HG02884 (cell line): ENCODE measurements around the gene RBM42.
"Not testable (repeated sequence)": the region's sequence is repeated elsewhere in the genome, so short reads cannot be mapped to it uniquely, and the experiment has no call there.

Source experiments
- ATAC-seq: cut with Tn5 transposase; IDR thresholded peaks from one replicate; pipeline ENCODE4 v1.9.1; 2021; ENCODE audit warnings: mild to moderate bottlenecking, moderate library complexity; ENCODE audit not compliant: unreplicated experiment

RBM42 gene

DNA sequence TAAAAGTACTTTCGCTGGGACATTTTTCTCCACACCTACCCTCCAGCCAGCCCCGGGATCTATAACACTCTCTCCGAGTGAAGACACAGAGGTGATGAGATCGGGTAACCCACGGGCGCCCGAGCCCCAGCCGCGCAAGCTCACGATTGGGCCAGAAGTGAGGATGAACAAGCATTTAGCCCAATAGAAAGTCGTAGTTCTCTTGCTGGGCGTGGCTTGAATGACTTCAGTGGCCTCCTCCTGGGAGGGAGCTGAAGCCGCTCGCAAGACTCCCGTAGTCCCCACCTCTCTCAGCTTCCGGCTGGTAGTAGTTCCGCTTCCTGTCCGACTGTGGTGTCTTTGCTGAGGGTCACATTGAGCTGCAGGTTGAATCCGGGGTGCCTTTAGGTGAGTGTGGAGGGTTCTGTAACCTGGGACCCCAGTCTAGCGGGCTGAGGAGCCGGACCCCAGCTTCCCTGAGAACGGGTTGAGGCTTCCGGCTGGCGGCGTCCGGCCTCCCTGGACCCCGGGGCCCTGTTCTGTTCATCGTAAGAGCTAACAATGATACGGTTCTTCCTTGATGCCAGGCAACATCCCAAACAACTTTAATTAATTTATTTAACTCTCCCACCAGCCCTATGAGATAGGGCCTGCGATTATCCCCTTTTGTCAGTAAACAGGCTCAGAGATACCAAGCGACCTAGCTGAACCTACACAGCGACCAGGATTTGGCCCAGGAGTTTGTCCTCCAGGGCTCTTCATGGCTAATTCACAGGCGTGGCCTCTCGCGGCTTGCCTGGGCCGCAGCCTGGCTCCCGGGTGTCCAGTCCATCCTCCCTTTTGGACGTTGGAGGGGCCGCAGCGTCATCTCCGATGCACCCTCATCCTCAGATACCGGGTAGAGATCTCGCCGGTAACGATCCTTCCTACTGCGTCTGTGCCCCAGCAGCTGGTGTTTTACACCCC, 19.5 kb downstream of the RBM42 start, which contains the start of gene COX6B1:
Gene COX6B1 (plus strand): TSS at position 307 of the 945 bp plus-strand sequence. CDS start 2,921 bp downstream, outside the sequence.
- peak; percentile 50 for ATAC-seq

DNA sequence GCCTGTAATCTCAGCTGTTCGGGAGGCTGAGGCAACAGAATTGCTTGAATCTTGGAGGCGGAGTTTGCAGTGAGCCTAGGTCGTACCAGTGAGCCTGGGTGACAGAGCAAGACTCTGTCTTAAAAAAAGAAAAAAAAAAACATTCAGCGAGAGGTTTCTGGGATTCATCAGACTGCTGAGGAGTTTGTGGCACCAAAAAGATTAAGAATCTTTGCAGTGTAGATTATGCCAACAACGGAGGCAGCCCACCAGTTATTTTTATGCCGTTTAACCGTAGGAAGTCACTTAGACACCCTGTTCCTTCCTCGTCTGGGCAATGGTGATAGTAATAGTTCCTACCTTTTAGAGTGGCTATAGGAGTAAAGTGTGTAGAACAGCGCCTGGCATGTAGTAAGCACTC, 21.7 kb downstream of the RBM42 start:
- ATAC-seq: no peak

DNA sequence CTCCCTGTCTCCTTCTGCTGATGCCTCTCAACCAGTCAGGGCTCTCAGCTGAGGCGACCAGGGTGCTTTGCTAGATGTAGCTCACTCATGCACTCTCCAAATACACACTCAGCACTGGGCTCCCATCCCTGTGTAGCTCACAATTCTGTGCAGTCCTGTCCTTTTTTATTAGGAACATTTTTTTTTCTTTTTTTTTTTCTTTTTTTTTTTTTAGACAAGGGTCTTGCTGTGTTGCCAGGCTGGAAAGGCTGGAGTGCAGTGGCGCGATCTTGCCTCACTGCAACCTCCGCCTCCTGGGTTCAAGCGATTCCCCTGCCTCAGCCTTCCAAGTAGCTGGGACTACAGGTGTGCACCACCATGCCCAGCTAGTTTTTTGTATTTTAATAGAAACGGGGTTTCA, 26.0 kb downstream of the RBM42 start:
- ATAC-seq: not testable (repeated sequence)

DNA sequence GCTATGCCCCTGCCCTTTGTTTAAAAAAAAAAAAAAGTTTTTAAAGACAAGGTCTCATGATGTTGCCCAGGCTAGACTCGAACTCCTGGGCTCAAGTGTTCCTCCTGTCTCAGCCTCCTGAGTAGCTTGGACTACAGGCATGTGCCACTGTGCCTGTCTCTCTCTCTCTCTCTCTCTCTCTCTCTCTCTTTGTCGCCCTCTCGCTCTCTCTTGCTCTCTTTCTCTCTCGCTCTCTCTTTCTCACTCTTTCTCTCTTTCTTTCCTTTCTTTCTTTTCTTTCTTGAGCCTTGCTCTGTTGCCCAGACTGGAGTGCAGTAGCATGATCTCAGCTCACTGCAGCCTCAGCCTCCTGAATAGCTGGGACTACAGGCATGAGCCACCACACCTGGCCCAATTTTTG, 26.8 kb downstream of the RBM42 start:
- no peak for ATAC-seq

DNA sequence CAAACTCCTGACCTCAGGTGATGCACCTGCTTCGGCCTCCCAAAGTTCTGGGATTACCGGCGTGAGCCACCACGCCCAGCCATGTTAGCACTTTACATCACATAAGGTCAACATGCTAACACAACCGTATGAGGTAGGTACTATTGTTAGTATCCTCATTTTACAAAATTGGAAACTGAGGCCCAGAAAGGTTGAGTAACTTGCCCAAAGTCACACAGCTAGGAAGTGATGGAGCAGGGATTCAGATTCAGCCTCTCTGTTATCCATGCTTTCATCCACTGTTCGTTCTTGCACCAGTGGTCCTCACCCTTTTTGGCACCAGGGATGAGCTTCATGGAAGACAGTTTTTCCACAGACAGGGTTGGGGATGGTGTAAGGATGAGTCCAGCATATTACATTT, 27.9 kb downstream of the RBM42 start:
- ATAC-seq: no peak

DNA sequence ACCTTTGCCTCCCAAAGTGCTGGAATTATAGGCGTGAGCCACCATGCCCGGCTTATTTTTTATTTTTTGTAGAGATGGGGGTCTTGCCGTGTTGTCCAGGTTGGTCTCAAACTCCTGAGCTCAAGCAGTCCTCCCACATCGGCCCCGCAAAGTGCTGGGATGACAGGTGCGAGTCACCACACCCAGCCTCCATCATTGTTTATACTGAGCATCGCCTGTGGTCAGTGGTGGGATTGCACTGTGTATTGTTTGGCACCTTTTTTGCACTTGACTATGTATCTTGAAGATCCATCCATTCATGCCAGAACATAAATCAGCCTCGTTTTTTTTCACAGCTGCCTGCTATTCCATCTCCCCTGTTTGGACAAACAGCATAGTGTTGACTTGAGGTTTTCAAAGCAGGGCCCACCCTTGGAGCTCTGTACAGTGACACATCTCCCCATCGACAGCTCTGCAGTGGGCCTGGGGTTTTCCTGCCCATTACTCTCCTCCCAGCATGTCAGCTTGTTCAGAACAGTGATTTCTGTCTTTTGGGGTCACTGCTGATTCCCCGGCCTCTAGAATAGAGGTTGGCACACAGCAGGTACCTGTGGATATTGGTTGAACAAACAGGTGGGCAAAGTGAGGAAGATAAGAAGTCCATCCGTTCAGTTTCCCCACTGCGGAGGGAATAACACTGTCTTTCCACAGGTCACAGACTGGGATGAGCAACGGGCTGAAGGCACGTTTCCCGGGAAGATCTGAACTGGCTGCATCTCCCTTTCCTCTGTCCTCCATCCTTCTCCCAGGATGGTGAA, 29.3 kb downstream of the RBM42 start:
- no peak for ATAC-seq

DNA sequence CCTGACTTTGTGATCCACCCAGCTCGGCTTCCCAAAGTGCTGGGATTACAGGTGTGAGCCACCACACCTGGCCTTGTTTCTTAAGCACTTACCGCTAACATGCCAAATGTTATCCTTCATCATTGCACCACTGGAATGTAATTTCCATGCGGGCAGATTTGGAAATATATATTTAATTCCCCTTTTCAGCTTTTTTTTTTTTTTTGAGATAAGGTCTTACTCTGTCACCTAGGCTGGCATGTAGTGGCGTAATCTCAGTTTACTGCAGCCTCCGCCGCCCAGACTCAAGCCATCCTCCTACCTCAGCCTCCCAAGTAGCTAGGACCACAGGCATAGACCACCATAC, 33.1 kb downstream of the RBM42 start:
- no peak for ATAC-seq

DNA sequence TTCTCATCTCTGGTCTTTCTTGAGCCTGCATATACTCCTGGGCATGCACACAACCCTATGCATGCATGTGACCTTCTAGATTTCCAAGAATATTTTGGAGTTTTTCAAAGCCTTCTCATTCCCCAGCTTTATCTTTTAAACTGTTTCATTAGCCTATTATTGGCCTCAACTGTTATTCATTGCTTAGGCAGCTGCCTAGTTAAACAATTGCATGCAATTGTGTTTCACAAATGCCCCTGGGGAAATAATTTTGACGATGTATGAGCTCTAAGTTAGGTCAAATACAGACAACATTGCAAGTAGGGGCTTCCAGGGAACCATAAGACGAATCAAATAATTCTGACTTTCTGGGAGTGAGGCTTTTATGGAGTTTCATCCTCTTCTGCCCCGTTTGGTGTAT, 35.1 kb downstream of the RBM42 start:
- no peak for ATAC-seq

DNA sequence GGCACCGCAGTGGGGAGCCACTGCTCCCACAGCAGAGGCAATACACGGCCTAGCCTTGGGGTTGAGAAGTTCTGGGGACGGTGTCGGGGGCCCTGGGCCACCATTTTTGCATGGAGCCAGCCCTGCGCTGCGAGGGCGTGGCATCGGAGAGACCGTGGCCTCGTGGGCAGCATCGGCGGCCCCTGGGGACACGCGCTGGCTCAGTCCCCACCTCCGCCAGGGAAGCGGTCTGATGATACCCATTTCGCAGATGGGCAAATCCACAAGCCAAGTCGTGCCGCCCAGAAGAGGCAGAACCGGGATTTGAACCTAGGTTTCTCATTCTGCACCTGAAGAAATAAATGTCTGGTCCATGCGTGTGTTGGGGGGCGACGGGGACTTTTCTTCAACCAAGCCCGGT, 36.3 kb downstream of the RBM42 start:
- no peak for ATAC-seq

DNA sequence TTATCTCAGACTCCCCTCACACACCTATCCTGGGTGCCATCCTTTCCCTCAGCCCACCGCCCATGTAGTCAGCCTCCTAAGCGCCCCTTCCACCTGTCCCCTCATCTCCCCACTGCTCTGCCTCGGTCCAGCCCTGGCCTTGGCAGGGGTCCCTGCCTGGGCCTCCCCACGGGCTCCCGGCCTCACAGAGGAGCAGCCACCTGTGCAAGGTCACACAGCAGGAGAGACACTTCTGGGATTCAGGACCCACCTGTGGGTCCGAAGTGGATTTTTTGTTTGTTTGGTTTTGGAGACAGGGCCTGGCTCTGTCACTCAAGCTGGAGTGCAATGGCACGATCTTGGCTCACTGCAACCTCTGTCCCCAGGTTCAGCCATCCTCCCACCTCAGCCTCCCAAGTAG, 36.8 kb downstream of the RBM42 start:
- no peak for ATAC-seq

DNA sequence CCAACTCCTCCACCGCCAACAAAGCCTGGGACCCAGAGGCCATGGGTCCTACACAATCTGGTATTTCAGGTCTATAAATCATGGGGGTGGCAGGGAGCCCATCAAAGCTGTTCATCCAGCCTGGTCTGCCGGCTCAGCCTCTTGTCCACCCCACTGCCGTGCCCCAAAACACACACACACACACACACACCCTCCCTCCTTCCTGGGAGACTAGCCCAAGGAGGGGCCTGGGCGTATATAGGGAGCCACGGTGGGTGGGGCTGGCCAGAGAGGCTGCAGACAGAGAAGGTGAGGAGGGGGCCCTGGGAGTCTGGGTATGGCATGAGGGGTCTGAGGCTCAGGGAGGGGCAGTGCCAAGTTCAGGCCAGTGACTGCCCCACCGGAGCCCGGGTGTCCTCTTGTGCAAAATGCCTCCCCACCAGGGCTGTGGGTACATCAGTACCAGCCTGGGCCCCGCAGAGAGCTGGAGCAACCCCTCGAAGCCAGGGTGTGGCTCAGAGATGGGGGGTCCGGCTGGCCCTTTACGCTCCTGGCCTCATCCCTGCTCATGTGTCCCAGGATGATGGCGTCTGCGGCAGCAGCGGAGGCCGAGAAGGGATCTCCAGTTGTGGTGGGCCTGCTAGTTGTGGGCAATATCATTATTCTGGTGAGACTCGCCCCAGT, 37.5 kb downstream of the RBM42 start, which contains the start of gene UPK1A:
Gene UPK1A (plus strand): TSS at position 267 of the 663 bp plus-strand sequence. CDS start 296 bp downstream, at position 563.
- ATAC-seq: no peak

DNA sequence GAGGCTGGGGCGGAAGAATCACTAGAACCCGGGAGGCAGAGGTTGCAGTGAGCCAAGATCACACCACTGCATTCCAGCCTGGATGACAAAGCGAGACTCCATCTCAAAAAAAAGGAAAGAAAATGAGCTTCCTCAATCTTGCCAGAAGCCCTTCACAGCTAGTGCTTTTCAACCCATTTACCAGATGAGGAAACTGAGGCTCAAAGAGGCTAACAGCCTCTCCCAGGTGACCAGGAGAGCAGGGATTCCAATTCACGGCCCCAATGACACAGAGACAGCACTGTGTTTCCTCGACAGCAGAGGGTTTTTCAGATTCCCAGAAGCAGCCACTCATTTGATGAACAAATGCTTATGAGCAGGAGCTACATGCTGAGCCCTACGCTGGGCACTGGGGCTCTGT, 40.7 kb downstream of the RBM42 start:
- no peak for ATAC-seq

DNA sequence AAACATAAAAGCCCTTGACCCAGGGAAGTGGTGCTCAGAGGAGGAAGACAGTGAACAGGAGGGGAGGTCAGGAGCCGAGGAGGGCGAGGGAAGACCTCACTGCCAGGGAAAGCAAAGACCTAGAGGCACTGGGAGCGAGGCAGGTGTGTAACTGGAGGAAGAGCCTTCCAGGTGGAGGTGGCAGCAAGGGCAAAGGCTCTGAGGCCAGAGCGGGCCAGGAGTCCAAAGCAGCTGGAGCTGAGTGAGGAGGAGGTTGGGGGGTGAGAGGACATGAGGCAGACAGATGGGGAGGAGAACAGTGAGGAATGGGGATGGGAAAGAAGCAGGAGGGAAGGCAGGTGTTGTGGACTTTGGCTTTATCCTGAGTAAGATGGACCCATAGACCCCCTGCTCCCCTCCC, 41.1 kb downstream of the RBM42 start:
- no peak for ATAC-seq

DNA sequence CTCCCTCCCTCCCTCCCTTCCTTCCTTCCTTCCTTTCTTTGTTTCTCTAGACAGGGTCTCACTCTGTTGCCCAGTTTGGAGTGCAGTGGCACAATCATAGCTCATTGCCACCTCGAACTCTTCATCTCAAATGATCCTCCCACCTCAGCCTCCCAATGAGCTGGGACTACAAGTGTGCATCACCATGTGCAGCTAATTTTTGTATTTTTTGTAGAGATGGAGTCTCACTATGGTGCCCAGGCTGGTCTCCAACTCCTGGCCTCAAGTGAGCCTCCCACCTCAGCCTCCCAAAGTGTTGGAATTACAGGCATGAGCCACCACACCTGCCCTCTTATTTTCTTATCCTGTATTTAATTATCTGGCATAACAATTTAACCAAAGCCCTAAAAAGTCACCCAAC, 41.9 kb downstream of the RBM42 start:
- ATAC-seq: no peak

DNA sequence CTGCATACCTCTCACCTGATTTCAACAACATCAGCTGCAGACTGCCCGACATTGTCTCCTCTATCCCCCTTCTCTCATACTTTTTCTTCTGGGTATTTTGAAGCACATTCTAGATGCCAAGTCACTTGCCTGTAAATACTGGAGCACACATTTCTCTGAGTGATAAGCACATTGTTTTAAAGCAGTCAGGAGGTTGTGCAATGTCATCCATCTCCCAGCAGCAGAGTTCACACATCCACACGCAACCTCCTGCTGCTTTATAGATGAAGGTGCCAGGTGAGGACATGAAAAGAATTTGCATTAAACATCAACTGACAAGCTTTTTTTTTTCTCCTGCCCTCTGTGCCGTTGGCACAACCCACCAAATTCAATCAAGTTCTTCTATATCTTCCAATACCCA, 43.0 kb downstream of the RBM42 start:
- ATAC-seq: no peak

DNA sequence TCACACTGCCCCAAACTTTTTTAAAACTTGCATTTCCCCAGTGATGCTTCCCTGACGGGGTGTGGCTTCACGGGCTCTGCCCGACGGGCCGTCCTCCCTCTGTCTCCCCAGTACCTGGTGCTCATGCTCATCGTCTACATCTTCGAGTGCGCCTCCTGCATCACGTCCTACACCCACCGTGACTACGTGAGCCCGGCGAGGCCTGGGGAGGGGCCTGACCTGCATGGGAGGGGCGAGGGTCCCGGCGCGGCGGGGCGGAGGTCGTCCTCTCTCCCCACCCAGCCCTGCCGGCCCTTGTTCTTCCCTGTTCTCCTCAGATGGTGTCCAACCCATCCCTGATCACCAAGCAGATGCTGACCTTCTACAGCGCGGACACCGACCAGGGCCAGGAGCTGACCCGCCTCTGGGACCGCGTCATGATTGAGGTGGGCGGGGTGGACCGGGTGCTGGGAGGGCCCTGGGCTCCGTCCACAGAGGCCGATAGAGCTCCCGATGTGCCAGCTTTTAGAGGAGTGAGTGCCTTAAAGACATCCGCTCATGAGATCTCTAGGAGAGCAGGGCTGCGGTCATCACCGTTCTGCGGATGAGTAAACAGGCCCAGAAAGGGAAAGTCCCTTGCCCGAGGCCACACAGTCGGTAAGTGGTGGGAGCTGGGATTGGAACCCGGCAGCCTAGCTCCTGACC, 44.4 kb downstream of the RBM42 start:
- no peak for ATAC-seq

DNA sequence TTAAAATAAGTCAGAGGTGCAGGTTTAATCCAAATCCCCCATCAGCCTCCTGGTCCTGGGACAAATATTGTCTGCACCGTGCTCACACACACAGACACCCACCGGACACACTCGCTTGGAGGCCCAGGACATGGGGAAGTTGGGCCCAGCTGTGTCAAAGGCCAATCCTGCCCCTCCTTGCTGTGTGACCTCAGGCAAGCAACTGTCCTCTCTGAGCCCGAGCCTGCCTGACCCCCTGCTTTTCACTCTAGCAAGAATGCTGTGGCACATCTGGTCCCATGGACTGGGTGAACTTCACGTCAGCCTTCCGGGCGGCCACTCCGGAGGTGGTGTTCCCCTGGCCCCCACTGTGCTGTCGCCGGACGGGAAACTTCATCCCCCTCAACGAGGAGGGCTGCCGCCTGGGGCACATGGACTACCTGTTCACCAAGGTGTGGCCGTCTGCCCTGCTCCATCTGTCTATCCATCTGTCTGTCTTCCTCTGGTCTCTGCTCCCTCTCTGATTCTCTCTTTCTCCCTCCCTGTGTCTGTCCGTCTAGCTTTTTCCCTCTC, 46.8 kb downstream of the RBM42 start:
- no peak for ATAC-seq
